Measurements from ENCODE around the gene CREBBP. TPM values are rescaled to one million over a fixed set of nuclear protein-coding genes. Genes with fewer than 3 reads are reported as not detected.
"Not testable (repeated sequence)": the region's sequence is repeated elsewhere in the genome, so short reads cannot be mapped to it uniquely, and the experiment has no call there.

Gene CREBBP
- total RNA-seq, 2 donors from 2014 or later, result 82.2 to 143 TPM

- WGBS, result 80% methylated on average over 6 of the region's 6 CpGs
- H3K9me3 ChIP-seq, result no peaks in the 10 kb centered on the region
- intact Hi-C loops (cut with DNase I), result no loop called here
- no peak overlapping the region for H3K4me3 ChIP-seq
- no peak for DNase-seq (ENCODE audit: low spot score)
- TF ChIP-seq POLR2A (IDR thresholded peaks at IDR 0.05) (no peak), POLR2AphosphoS5 (IDR thresholded peaks at IDR 0.05) (no peak), CTCF (IDR thresholded peaks at IDR 0.05) (no peak)
- H3K27ac ChIP-seq, result no peak overlapping the region
- no peaks in the 10 kb centered on the region for H3K4me1 ChIP-seq (replicated peaks)
- H3K27me3 ChIP-seq (replicated peaks; ENCODE audit: insufficient read depth), result no peaks in the 10 kb centered on the region
- H3K36me3 ChIP-seq, result no peaks in the 10 kb centered on the region
Measured at GRCh38 chr16:3919413-3919812, 38.9 kb upstream of the CREBBP start.

DNA sequence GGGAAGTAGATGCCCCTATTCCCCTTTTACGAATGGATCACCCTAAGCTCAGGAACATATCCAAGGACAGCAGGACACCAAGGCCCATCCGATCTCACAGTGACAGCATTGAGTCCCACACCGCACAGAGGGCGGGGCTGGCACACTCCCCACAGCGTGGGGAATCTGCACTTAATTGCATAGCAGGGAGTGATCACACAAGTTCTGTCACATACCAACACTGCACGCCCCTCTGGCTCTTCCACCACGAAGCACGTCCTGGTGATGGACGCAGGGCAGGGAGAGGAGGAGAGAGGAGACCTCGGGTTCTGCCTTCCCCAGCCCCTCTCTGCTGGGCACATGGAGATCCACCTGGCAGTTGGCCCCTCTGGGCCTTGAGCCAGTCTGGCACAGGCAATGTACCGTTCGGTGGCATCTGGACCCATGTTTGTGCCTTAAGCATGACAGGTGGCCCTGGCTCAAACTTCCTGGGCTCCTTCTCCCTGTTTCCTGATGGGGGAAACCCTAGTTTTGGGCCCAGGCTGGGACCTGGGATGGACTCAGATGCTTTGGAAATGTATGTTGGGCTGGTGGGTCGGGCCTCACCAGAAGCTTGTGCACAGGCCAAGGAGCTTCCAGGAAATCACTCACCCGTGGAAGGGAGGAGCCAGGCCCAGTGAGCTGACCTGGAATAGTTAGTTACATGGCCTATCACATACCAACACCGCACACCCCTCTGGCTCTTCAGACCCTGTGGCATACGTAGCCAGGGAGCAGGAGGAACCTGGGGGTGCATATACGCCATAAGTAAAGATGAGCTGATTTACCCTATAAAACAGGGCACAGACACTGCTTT, 35.1 kb upstream of the CREBBP start:
- intact Hi-C loops (cut with DNase I), result no loop called here
- Histone ChIP-seq H3K36me3 (no peaks in the 10 kb centered on the region), H3K27me3 (replicated peaks; ENCODE audit: insufficient read depth) (no peaks in the 10 kb centered on the region), H3K27ac (no peak overlapping the region), H3K4me3 (no peak overlapping the region), H3K9me3 (no peaks in the 10 kb centered on the region), H3K4me1 (replicated peaks) (no peaks in the 10 kb centered on the region)
- 63% methylated on average over 17 of the region's 17 CpGs for WGBS
- TF ChIP-seq POLR2A (IDR thresholded peaks at IDR 0.05) (no peak), POLR2AphosphoS5 (IDR thresholded peaks at IDR 0.05) (no peak), CTCF (IDR thresholded peaks at IDR 0.05) (no peak)
- no peak for DNase-seq (ENCODE audit: low spot score)

- intact Hi-C loops (cut with DNase I), result no loop called here
- Histone ChIP-seq H3K27me3 (replicated peaks; ENCODE audit: insufficient read depth) (no peaks in the 10 kb centered on the region), H3K36me3 (no peaks in the 10 kb centered on the region), H3K9me3 (no peaks in the 10 kb centered on the region), H3K4me3 (no peak overlapping the region), H3K4me1 (replicated peaks) (no peaks in the 10 kb centered on the region), H3K27ac (no peak overlapping the region)
- TF ChIP-seq POLR2AphosphoS5 (IDR thresholded peaks at IDR 0.05), result no peak
- no peak for TF ChIP-seq POLR2A (IDR thresholded peaks at IDR 0.05)
- TF ChIP-seq CTCF (IDR thresholded peaks at IDR 0.05), result no peak
- WGBS, result 95% methylated on average over 6 of the region's 6 CpGs
- DNase-seq (ENCODE audit: low spot score), result no peak
Measured at GRCh38 chr16:3912897-3913296, 32.4 kb upstream of the CREBBP start.

- intact Hi-C loops (cut with DNase I), result no loop called here
- no peaks in the 10 kb centered on the region for H3K4me1 ChIP-seq (replicated peaks)
- no peak overlapping the region for H3K27ac ChIP-seq
- no peaks in the 10 kb centered on the region for H3K36me3 ChIP-seq
- H3K9me3 ChIP-seq, result no peaks in the 10 kb centered on the region
- H3K4me3 ChIP-seq, result no peak overlapping the region
- no peaks in the 10 kb centered on the region for H3K27me3 ChIP-seq (replicated peaks; ENCODE audit: insufficient read depth)
- 92% methylated on average over 12 of the region's 12 CpGs for WGBS
- no peak for DNase-seq (ENCODE audit: low spot score)
- TF ChIP-seq CTCF (IDR thresholded peaks at IDR 0.05) (no peak), POLR2AphosphoS5 (IDR thresholded peaks at IDR 0.05) (no peak), POLR2A (IDR thresholded peaks at IDR 0.05) (no peak)
Measured at GRCh38 chr16:3912373-3912772, 31.9 kb upstream of the CREBBP start.

DNA sequence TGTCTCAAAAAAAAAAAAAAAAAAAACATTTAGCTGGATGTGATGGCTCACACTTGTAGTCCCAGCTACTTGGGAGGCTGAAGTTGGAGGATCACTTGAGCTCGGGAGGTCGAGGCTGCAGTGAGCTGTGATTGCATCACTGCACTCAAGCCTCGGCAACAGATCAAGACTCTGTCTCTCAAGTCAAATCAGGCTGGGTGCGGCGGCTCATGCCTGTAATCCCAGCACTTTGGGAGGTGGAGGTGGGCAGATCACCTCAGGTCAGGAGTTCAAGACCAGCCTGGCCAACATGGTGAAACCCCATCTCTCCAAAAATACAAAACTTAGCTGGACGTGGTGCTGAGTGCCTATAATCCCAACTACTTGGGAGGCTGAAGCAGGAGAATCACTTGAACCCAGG, 31.2 kb upstream of the CREBBP start:
- 95% methylated on average over 6 of the region's 6 CpGs for WGBS
- H3K36me3 ChIP-seq; H3K27me3 ChIP-seq (replicated peaks; ENCODE audit: insufficient read depth); H3K9me3 ChIP-seq; intact Hi-C loops (cut with DNase I); H3K4me1 ChIP-seq (replicated peaks); H3K4me3 ChIP-seq; H3K27ac ChIP-seq; DNase-seq (ENCODE audit: low spot score): not testable (repeated sequence)

Measured in prostate gland (tissue), 2 donors.